Thyroid gland (tissue), 4 donors: ENCODE data around the gene SPIB. TPM values are rescaled to one million over a fixed set of nuclear protein-coding genes. Genes with fewer than 3 reads are reported as not detected.

Experiments used
- DNase-seq, 2 donors: peaks; one replicate each; pipeline ENCODE4 v3.0.0-alpha.2; 2019
- H3K27ac ChIP-seq, 3 donors: fragments of 200-600 bp; sonication (generic); 1 replicate in 2 of 3; 2 replicates in 1 of 3; pipeline ENCODE4 v1.5.1; 2016 to 2019; ENCODE audit warnings: mild to moderate bottlenecking in 1 of 3, moderate library complexity in 1 of 3
- H3K27me3 ChIP-seq: fragments of 200-600 bp; sonication (generic); one replicate; pipeline ENCODE4 v1.5.1; 2019
- H3K36me3 ChIP-seq, 2 donors: fragments of 200-600 bp; sonication (generic); one replicate each; pipeline ENCODE4 v1.5.1; 2016 to 2019
- H3K4me1 ChIP-seq, 2 donors: fragments of 200-600 bp; sonication (generic); one replicate each; pipeline ENCODE4 v1.5.1; 2017 to 2019
- H3K4me3 ChIP-seq, 3 donors: fragments of 200-600 bp; sonication (generic); replicated peaks in 1 of 3; 1 replicate in 2 of 3; 2 replicates in 1 of 3; pipeline ENCODE4 v1.5.1; 2016; ENCODE audit warnings: mild to moderate bottlenecking in 1 of 3
- H3K9me3 ChIP-seq: fragments of 200-600 bp; sonication (generic); one replicate; pipeline ENCODE4 v1.5.1; 2017
- POLR2A ChIP-seq, 2 donors: fragments of 450-650 bp; IDR thresholded peaks; one replicate each; pipeline ENCODE4 v1.6.1; 2017; ENCODE audit warnings: antibody characterized with exemption in 2 of 2, mild to moderate bottlenecking in 2 of 2, moderate library complexity in 1 of 2
- WGBS, 2 donors: methylation state at CpG; one replicate each; pipeline ENCODE4 v1.1.5; 2017; 5-methylcytosine and 5-hydroxymethylcytosine counted together
- intact Hi-C: fragments of 100-400 bp; cut with DNase I; formaldehyde crosslinking; loops from one replicate; pipeline ENCODE4 v1.15.1; 2023
- total RNA-seq, 4 donors: library from RNA; depleted of rRNA; stranded (reverse); fragments of >200 nt; gene quantifications; one replicate each; pipeline ENCODE4 v1.2.3, GENCODE V29; 2016
- TF ChIP-seq, protein P1 (sequence below), 6 experiments: fragments of 200-600 bp in 3 of 6; fragments of 450-650 bp in 3 of 6; sonication (generic) in 3 of 6; IDR thresholded peaks; one replicate each; pipeline ENCODE4 v1.5.1; 2016 to 2019; ENCODE audit warnings: antibody characterized with exemption in 6 of 6, mild to moderate bottlenecking in 2 of 6, inconsistent platforms in 1 of 6, moderate library complexity in 1 of 6

The SPIB gene
- total RNA-seq, 4 donors from 2014 or later, result not detected

DNA sequence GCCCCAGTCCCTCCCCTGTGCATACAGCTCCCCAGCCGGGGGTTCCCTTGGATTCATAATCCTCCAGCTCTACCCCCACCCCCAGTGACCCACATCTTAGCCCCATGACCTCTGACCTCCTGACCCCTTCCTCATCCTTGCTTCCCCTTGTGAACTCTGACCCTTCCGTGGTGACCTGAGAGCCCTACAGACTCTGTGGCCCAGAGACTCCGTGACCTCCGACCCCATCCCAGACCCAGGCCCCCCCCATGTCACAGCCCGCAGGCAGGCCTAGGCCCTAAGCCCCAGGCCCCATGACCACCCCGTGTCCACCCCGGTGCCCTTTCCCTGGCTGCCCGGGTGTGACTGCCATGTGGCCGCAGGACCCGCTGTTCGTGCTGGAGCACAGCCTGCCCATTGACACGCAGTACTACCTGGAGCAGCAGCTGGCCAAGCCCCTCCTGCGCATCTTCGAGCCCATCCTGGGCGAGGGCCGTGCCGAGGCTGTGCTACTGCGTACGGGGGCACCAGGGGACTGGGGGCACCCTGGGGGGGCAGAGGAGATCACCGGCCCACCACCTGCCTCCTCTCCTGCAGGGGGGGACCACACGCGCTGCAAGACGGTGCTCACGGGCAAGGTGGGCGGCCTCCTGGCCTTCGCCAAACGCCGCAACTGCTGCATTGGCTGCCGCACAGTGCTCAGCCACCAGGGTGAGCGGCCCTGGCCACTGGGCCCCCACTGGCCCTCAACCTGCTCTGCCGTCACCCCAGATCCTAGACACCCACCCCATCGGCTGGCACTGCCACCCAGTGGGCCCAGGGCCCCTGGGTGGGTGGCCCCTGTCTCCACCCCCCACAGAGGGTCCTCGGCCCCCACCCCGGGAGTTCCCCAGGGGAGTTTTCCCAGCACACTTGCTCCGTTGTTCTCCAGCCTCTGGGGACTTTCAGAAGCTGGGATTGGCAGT is 2.4 kb upstream of the SPIB start:
- 84 to 92% methylated on average over 9 to 19 of the region's 35 CpGs for WGBS, 2 donors
- Histone ChIP-seq H3K27ac (no peak overlapping the region), H3K4me3 (no peak overlapping the region), H3K27me3 (peaks cover 13% of the 10 kb centered on the region), H3K9me3 (no peaks in the 10 kb centered on the region), H3K4me1 (peaks cover 0 to 6% of the 10 kb centered on the region in 2 donors), H3K36me3 (no peaks in the 10 kb centered on the region)
- intact Hi-C loops, result loop anchor here (5.0 kb wide), 1 partner anchor 54 kb away; no protein-coding TSS in a partner anchor
- DNase-seq, result no peak
- TF ChIP-seq POLR2A (IDR thresholded peaks at IDR 0.05), result no peak
- TF ChIP-seq, protein P1, sequence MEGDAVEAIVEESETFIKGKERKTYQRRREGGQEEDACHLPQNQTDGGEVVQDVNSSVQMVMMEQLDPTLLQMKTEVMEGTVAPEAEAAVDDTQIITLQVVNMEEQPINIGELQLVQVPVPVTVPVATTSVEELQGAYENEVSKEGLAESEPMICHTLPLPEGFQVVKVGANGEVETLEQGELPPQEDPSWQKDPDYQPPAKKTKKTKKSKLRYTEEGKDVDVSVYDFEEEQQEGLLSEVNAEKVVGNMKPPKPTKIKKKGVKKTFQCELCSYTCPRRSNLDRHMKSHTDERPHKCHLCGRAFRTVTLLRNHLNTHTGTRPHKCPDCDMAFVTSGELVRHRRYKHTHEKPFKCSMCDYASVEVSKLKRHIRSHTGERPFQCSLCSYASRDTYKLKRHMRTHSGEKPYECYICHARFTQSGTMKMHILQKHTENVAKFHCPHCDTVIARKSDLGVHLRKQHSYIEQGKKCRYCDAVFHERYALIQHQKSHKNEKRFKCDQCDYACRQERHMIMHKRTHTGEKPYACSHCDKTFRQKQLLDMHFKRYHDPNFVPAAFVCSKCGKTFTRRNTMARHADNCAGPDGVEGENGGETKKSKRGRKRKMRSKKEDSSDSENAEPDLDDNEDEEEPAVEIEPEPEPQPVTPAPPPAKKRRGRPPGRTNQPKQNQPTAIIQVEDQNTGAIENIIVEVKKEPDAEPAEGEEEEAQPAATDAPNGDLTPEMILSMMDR (IDR thresholded peaks at IDR 0.05), result no peak

DNA sequence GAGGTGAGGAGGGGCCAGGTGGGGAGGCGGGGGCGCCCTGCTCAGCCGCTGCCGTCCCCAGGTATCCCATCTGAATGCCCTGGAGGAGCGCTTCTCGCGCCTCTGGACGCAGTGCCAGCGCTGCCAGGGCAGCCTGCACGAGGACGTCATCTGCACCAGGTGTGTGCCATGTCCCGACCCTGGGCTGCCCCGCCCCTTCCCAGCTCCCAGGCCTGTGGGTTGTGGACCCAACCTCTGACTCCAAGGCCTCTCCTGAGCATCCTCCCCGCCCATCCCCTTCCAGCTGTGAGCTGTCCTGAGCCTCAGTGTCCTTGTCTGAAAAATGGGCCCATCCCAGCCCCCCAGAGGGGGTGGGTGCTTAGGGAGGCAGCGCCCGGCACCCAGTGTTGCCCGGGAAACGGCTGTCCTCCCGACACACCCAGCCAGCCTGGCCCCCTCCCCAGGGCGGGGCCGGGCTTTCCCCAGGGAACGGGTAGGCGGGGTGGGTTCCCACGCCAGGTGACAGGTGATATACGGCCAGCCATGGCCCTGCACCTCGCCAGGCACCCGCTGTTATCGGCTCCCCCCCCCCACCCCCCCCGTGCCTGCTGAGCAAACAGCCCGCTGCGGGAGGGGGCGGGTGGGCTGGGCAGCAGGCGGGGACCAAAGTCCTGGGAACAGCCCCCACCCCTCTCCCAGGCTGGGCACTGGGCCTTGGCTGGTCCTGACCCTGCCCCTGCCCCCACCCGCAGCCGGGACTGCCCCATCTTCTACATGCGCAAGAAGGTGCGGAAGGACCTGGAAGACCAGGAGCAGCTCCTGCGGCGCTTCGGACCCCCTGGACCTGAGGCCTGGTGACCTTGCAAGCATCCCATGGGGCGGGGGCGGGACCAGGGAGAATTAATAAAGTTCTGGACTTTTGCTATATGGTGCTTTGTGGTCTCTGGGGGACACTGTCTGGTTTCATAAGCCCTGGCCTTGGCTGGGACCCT is 1.3 kb upstream of the SPIB start:
- TF ChIP-seq POLR2A (IDR thresholded peaks at IDR 0.05), result no peak
- TF ChIP-seq, protein P1 (IDR thresholded peaks at IDR 0.05), result no peak
- H3K27ac ChIP-seq, result no peak overlapping the region
- intact Hi-C loops, result loop anchor here (5.0 kb wide), 1 partner anchor 55 kb away; no protein-coding TSS in a partner anchor
- DNase-seq, result no peak
- WGBS, 2 donors, result 86 to 88% methylated on average over 14 to 19 of the region's 42 CpGs
- no peak overlapping the region for H3K4me3 ChIP-seq
- H3K36me3 ChIP-seq, result no peaks in the 10 kb centered on the region
- H3K4me1 ChIP-seq, result peaks cover 0 to 6% of the 10 kb centered on the region in 2 donors
- H3K9me3 ChIP-seq, result no peaks in the 10 kb centered on the region
- H3K27me3 ChIP-seq, result peaks cover 13% of the 10 kb centered on the region

DNA sequence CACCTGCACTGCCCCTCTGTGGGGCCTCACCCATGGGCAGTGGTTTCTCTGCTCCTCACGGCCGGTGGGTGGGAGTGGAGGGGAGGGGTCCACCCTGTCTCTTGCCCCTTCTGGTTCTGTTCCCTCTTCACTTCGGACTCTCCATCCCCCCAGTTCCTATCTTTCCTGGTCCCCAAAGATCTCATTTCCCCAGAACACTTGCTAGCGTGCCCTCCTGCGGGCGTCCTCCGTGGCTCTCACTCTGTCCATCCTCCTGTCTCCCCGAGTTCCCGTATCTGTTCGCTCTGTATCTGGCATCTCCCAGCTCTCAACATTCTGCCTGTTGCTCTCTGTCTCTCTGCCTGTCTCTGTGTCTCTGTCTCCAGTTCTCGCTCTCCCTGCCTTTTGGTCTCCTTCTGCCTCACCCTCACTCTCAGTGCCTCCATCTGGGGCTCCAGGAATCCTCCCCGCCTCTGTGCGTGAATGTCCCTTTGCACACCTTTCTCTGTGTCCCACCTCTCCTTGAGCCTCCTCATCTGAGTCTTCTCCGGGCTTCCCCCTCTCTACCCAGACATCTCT is 363 bp downstream of the SPIB start:
- intact Hi-C loops, result loop anchor here (5.0 kb wide), 1 partner anchor 57 kb away; no protein-coding TSS in a partner anchor

DNA sequence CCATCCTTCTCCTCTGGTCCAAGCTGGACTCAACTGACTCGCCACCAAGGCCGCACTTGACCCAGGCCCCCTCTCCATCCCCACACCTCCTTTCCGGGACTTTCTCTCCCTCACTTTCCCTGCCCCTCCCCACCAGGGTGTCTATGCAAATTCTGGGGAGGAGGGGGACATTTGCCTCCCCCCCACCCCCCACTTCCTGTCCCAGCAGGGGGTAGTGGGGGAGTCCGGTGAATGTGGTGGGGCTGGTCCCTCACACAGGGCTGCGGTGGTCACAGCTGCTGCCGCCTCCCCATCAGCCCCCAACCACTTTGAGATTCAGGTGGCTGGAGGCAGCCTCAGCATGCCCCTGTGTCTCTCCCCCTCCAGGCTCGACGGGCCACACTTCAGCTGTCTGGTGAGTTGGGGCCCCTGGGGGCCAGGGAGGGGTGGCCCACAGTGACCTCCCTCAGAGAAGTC is 870 bp downstream of the SPIB start:
- no peak for DNase-seq
- TF ChIP-seq, protein P1 (IDR thresholded peaks at IDR 0.05), result no peak
- TF ChIP-seq POLR2A (IDR thresholded peaks at IDR 0.05), result no peak
- H3K4me1 ChIP-seq, result peaks cover 0 to 4% of the 10 kb centered on the region in 2 donors
- WGBS, 2 donors, result 11 to 19% methylated on average over 7 to 8 of the region's 8 CpGs
- intact Hi-C loops, result loop anchor here (5.0 kb wide), 1 partner anchor 57 kb away; no protein-coding TSS in a partner anchor
- H3K4me3 ChIP-seq, result no peak overlapping the region
- H3K27ac ChIP-seq, result no peak overlapping the region
- H3K27me3 ChIP-seq, result peaks cover 13% of the 10 kb centered on the region
- H3K36me3 ChIP-seq, result no peaks in the 10 kb centered on the region
- no peaks in the 10 kb centered on the region for H3K9me3 ChIP-seq

More for the DNA sequence above, 363 bp downstream of the SPIB start:
- H3K4me1 ChIP-seq, result peaks cover 0 to 6% of the 10 kb centered on the region in 2 donors
- DNase-seq, result no peak
- no peak overlapping the region for H3K27ac ChIP-seq
- peaks cover 13% of the 10 kb centered on the region for H3K27me3 ChIP-seq
- WGBS, 2 donors, result 17 to 18% methylated on average over 14 of the region's 14 CpGs
- no peak overlapping the region for H3K4me3 ChIP-seq
- TF ChIP-seq POLR2A (IDR thresholded peaks at IDR 0.05), result no peak
- TF ChIP-seq, protein P1 (IDR thresholded peaks at IDR 0.05), result no peak
- H3K9me3 ChIP-seq, result no peaks in the 10 kb centered on the region
- H3K36me3 ChIP-seq, result no peaks in the 10 kb centered on the region
